GM19193 (cell line): Measurements from ENCODE around the gene SLC17A8.

Source experiments
- POLR2A ChIP-seq: IDR thresholded peaks from 4 replicates; pipeline ENCODE4 v1.6.1; 2011; ENCODE audit not compliant: insufficient read depth, insufficient read length; ENCODE audit errors: extremely low read depth

The SLC17A8 gene

DNA sequence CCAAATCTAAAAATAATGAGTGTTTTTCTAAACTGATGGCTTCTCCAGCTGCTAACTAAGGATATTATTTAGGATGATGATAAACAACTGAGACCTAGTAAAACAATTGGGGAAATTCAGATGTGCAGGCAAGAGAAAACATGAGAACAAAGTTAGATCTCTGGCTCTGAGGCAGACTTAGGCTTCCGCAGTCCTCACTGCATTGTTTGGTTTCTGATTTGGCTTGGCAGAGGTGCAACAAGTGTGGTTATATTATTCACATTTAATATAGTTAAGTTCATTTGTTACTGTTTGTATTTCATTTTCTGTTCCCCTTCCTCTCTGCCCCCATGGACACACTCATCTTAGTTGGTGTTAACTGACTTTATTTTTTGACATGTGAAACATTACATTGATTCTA lies 86.6 kb downstream of the SLC17A8 start:
- no peak for TF ChIP-seq POLR2A

DNA sequence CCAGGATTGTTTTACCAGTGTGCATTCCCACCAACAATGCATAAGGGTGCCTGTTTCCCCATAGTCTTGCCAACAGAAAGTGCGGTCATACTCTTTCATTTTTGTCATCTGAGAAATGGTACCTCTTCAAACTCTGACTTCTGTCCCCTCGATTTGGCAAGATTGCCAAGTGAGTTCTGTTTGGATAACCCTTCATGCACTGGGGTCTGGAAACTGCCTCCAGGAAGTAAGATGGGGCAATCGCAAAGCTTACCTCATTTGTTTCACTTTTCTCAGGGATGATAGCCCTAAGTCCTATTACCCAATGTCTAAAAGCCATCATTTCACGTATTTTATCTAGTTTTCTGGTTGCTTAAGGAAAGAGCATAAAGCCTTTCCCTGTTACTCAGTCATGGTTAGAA lies 88.2 kb downstream of the SLC17A8 start:
- no peak for TF ChIP-seq POLR2A

DNA sequence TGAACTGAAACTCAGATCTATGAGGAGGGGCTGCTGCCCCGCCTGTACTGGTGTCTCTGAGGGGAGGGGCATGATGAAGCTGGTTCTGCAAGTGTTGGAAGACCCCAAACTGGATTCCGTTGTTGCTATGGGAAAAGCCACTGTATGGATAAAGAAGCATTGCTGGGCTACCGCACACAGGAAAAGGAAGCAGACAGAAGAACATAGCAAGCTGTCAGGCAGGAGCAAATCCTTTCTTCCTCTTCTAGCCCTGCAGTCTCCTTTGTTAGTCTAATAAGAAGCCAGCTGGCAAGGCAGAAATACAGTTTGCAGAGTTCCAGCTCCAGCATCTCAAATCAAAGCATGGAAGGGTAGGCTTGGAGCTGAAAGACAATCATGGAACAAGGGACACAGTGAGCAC lies 90.5 kb downstream of the SLC17A8 start:
- TF ChIP-seq POLR2A, result no peak

DNA sequence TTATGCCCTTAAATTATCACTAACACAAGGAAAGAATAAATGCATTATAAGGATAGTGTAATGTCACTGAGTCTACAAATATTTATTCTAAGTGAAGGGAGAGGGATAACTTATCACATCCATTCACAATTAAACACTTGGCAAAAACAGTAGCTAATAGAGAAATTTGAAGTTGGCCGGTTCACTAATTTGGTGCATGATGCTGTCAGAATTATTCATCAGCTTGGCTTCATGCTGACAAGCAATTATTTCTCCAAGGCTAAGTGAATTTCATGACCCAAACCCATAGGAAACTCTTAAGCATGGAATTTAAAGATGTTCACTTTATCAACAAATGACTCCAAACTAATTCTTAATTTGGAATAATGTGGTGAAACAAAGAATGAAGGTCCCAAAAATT lies 91.8 kb downstream of the SLC17A8 start:
- no peak for TF ChIP-seq POLR2A

DNA sequence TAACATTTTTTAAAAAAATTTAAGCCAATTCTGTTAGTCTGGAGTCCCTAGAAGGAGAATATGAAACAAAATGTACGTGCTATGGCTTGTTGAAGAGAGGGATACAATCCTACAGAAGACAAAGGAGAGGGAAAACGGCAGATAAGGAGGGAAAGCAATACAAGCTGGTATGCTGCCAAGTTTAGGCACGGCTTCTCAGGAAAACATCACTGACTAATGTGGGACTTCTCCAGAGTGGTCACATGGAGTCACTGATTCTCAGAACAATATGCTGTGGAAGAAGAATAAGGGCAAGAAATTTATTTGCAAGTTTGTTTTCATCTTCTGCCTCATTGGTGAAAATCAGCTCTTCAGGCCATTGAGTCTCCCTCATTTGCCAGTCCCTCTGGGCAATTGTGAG lies 93.9 kb downstream of the SLC17A8 start:
- TF ChIP-seq POLR2A, result no peak

DNA sequence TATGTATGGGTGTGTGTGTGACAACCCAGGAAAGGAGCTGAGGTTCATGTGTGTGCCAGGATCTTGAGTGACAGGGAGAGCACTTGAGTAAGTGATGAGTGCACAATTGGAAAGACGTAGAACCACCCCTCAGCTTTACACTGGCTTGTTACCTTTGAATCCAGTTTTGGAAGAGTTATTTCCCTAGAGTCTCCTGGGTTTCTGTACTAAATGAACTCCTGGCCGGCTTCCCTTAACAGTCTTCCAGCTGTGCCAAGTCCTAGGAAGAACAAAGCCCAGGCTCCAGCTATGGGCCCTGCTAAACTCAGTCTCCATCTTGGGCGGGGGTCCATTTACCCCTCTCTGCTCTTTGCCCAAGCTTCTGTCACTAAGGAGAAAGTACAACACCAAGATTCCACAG lies 97.1 kb downstream of the SLC17A8 start:
- TF ChIP-seq POLR2A, result no peak

DNA sequence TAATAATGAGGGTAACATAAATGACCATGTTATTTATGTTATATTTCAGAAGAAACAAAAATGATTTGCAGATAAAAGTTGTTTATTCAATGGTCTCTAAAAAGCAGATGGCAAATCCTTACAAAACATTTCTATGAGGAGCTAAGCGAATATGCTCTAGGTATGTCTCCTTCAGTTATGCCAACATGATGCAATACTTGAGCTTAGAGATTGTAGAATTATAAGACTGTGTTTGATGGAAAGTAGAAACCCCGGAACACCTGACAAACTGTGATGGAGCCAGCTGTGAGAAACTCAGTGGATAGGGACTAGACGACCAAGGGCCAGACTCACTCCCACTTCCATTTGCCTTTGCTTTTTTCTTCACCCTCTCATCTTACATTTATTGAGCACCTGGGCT lies 99.0 kb downstream of the SLC17A8 start:
- no peak for TF ChIP-seq POLR2A

DNA sequence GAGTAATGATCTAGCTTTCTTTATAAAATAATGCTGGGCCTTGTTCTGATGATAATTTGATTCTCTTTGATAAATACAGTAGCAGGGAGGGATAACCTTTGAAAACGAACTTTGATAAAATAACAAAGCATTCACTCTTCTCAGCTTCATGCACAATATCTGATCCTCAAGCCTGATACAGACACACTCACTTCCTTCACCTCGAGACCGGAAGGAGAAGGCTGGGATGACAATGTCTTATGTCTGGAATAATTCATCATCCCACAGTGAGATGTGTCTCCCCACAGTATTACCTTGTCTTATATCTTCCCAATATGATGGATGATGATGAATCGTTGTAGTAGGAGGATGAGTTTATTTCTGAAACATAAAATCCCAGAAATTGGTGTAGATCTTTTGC lies 101.3 kb downstream of the SLC17A8 start:
- no peak for TF ChIP-seq POLR2A

DNA sequence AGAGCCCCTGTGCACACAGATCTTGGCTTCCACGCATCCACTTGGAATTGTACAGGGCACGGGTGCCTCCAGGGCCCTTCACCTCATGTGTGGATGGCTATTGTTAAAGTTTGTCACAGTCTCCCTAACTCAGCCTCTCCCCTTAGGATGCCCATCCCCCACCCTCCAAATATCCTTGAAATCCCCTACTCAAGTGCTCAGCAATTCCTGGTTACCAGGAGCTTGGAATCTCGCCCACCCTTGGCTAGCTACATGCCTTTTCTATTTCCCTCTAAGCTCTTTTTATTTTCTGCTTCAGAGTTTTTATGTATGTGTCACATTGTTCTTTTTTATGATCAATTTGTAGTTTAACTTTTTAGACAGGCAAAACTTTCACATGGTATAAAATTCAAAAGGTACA lies 103.8 kb downstream of the SLC17A8 start:
- no peak for TF ChIP-seq POLR2A

DNA sequence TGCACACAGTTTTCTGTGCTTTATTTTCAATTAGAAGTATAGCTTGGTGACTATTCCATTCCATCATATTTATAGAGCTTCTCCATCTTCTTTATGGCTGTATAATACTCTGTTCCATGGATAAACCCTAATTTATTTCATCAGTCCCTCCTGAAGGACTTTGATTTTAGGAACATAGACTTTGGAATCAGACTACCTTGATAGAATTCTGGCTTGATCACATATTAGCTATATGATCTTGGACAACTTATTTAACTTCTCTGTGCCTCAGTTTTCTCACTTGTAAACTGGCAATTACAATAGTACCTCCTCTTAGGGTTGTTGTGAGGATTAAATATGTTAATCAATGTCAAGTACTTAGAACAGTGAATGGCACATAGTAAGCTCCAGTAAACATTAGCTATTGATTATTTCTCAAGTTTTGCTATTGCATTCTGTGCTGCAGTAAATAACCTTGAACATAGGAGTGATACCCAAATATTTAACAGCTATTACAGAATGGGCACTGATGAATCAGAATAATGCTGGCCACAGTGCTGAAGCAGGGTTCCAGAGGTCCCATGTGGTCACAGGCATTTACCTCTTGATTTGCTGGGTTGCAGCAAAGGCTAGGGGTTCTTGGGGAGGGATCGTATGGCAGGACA lies 104.6 kb downstream of the SLC17A8 start:
- no peak for TF ChIP-seq POLR2A

DNA sequence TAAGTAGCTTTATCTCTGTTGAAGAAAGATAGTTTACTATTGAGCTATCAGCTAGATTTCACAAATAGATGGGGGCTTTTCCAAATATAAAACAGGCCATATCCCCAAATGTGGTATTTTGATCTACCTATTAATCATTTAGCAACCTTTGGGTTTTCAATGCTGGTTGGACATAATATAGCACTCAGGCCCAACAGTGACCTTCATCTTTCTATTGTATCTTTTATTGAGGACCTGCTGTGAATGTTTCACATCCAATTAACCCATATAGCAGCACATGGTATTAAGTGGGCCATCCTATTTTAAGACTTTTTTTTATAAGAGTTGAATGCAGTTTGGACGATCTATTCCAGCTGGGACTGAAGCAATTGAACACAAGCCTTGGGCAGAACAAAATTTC lies 106.8 kb downstream of the SLC17A8 start:
- TF ChIP-seq POLR2A, result no peak

DNA sequence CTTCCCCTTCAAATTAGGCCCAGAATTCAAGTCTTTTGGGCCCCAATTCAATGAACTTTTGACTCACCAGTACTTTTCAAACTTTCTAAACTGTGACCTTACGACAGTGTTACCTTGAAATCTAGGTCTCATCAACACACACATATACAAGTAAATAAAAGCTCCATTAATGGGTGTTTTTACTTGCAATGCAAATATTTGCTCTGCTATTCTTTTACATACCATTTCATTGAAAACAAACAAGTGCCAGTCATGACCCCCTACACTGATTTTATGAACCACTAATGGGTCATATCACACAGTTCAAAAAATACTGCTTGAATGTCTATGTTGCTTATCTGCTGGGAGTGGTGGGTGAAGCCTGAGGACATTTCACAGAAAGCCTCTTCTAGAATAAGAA lies 107.7 kb downstream of the SLC17A8 start:
- TF ChIP-seq POLR2A, result no peak

DNA sequence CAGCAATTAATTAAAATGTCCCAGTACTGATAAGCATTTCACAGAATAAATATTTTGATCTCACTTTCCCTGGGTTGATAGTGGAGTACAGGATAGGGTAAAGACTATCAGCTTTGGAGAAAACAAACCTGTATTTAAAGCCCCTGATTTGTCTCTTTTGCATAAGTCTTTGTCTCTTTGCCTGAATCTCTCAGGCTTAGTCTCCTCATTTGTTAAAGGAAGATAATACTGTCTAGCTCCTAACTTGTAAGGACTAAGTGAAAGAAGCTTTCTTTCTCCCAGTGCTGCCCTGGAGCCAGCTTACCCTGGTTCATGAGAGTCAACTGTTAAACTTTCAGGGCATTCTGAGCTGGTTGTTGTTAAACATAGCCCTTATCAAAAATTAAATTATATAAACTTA lies 111.3 kb downstream of the SLC17A8 start:
- no peak for TF ChIP-seq POLR2A
